SK-N-MC (cell line): ENCODE results near the gene ANKRD22.

Source experiments
- DNase-seq: peaks from one replicate; pipeline ENCODE4 v3.0.0-alpha.2; 2011; ENCODE audit warnings: low read depth, low spot score
- H3K27ac ChIP-seq: fragments of 200-600 bp; sonication (generic); 2 replicates; pipeline ENCODE4 v1.5.1; 2016; ENCODE audit warnings: mixed run types
- H3K36me3 ChIP-seq: fragments of 200-600 bp; sonication (generic); 2 replicates; pipeline ENCODE4 v1.6.1; 2017; ENCODE audit warnings: antibody characterized with exemption, low read length, mixed read lengths; ENCODE audit not compliant: insufficient read depth
- H3K4me3 ChIP-seq: fragments of 200-600 bp; sonication (generic); 2 replicates; pipeline ENCODE4 v1.5.1; 2016
- H3K9ac ChIP-seq: fragments of 200-600 bp; sonication (generic); 2 replicates; pipeline ENCODE4 v1.8.0; 2017; ENCODE audit warnings: mixed run types, mixed read lengths; ENCODE audit not compliant: insufficient read length
- H3K9me3 ChIP-seq: fragments of 200-600 bp; sonication (generic); 2 replicates; pipeline ENCODE4 v1.6.1; 2017; ENCODE audit warnings: low read depth, mild to moderate bottlenecking, antibody characterized with exemption, low read length, moderate library complexity, mixed read lengths
- EZH2 ChIP-seq: fragments of 200-600 bp; sonication (generic); IDR thresholded peaks from one replicate; pipeline ENCODE4 v1.6.1; 2017; ENCODE audit warnings: antibody characterized with exemption
- FOXP2 ChIP-seq: optimal IDR thresholded peaks from 2 replicates; pipeline ENCODE3; 2011; ENCODE audit warnings: mild to moderate bottlenecking, moderate library complexity; ENCODE audit not compliant: insufficient read depth; ENCODE audit errors: extremely low read length, control extremely low read depth
- POLR2AphosphoS5 ChIP-seq: IDR thresholded peaks from 2 replicates; pipeline ENCODE4 v1.6.1; 2012; ENCODE audit warnings: mild to moderate bottlenecking, low read depth, low read length, borderline replicate concordance

ANKRD22 gene

GRCh38 chr10:88835096-88835909 is 16.3 kb downstream of the ANKRD22 start:
- no peaks in the 10 kb centered on the region for H3K36me3 ChIP-seq
- peak; percentile 22 for DNase-seq
- TF ChIP-seq FOXP2 = no peak
- TF ChIP-seq POLR2AphosphoS5 = no peak
- TF ChIP-seq EZH2 = no peak
- H3K4me3 ChIP-seq = no peak overlapping the region
- H3K27ac ChIP-seq = no peak overlapping the region
- H3K9me3 ChIP-seq = no peaks in the 10 kb centered on the region
- no peak overlapping the region for H3K9ac ChIP-seq

GRCh38 chr10:88833723-88834122 is 17.9 kb downstream of the ANKRD22 start:
- DNase-seq = no peak
- no peak for TF ChIP-seq POLR2AphosphoS5
- no peak for TF ChIP-seq FOXP2
- no peak for TF ChIP-seq EZH2
- no peaks in the 10 kb centered on the region for H3K9me3 ChIP-seq
- H3K27ac ChIP-seq = no peak overlapping the region
- no peak overlapping the region for H3K4me3 ChIP-seq
- H3K36me3 ChIP-seq = no peaks in the 10 kb centered on the region
- H3K9ac ChIP-seq = no peak overlapping the region

- Histone ChIP-seq H3K9ac (no peak overlapping the region), H3K9me3 (no peaks in the 10 kb centered on the region), H3K36me3 (no peaks in the 10 kb centered on the region), H3K4me3 (no peak overlapping the region), H3K27ac (no peak overlapping the region)
- TF ChIP-seq POLR2AphosphoS5 = no peak
- TF ChIP-seq FOXP2 = no peak
- no peak for TF ChIP-seq EZH2
- no peak for DNase-seq
Measured at GRCh38 chr10:88833156-88833555, 18.5 kb downstream of the ANKRD22 start.

GRCh38 chr10:88832376-88832775 is 19.3 kb downstream of the ANKRD22 start:
- DNase-seq = no peak
- TF ChIP-seq FOXP2 (no peak), POLR2AphosphoS5 (no peak), EZH2 (no peak)

GRCh38 chr10:88831709-88832108 is 19.9 kb downstream of the ANKRD22 start:
- Histone ChIP-seq H3K36me3 (no peaks in the 10 kb centered on the region), H3K9ac (no peak overlapping the region), H3K9me3 (no peaks in the 10 kb centered on the region), H3K27ac (no peak overlapping the region), H3K4me3 (no peak overlapping the region)
- DNase-seq = no peak
- TF ChIP-seq EZH2 (no peak), FOXP2 (no peak), POLR2AphosphoS5 (no peak)

More at GRCh38 chr10:88832376-88832775, 19.3 kb downstream of the ANKRD22 start:
- Histone ChIP-seq H3K36me3 (no peaks in the 10 kb centered on the region), H3K9ac (no peak overlapping the region), H3K4me3 (no peak overlapping the region), H3K27ac (no peak overlapping the region), H3K9me3 (no peaks in the 10 kb centered on the region)

GRCh38 chr10:88830643-88831268 is 20.9 kb downstream of the ANKRD22 start:
- Histone ChIP-seq H3K9ac (no peak overlapping the region), H3K4me3 (no peak overlapping the region), H3K36me3 (no peaks in the 10 kb centered on the region), H3K27ac (no peak overlapping the region), H3K9me3 (no peaks in the 10 kb centered on the region)
- DNase-seq = no peak
- TF ChIP-seq FOXP2 (no peak), POLR2AphosphoS5 (no peak), EZH2 (no peak)

GRCh38 chr10:88828310-88828709 is 23.3 kb downstream of the ANKRD22 start:
- Histone ChIP-seq H3K4me3 (no peak overlapping the region), H3K9me3 (no peaks in the 10 kb centered on the region), H3K36me3 (no peaks in the 10 kb centered on the region), H3K27ac (no peak overlapping the region), H3K9ac (no peak overlapping the region)
- TF ChIP-seq POLR2AphosphoS5 (no peak), EZH2 (no peak), FOXP2 (no peak)
- DNase-seq = no peak

GRCh38 chr10:88827671-88828070 is 24.0 kb downstream of the ANKRD22 start:
- H3K36me3 ChIP-seq = no peaks in the 10 kb centered on the region
- no peak overlapping the region for H3K9ac ChIP-seq
- TF ChIP-seq EZH2 (no peak), FOXP2 (no peak), POLR2AphosphoS5 (no peak)
- H3K4me3 ChIP-seq = no peak overlapping the region
- H3K27ac ChIP-seq = no peak overlapping the region
- DNase-seq = no peak
- no peaks in the 10 kb centered on the region for H3K9me3 ChIP-seq

GRCh38 chr10:88826388-88826787 is 25.3 kb downstream of the ANKRD22 start:
- TF ChIP-seq FOXP2 = no peak
- TF ChIP-seq EZH2 = no peak
- no peak for TF ChIP-seq POLR2AphosphoS5
- H3K27ac ChIP-seq = no peak overlapping the region
- no peaks in the 10 kb centered on the region for H3K36me3 ChIP-seq
- no peaks in the 10 kb centered on the region for H3K9me3 ChIP-seq
- no peak overlapping the region for H3K4me3 ChIP-seq
- no peak overlapping the region for H3K9ac ChIP-seq
- DNase-seq = no peak
